Activated CD4-positive, alpha-beta T cell treated with anti-CD3 and anti-CD28 coated beads, Interleukin-2, amount 50 U/mL, for 24 hours (primary cell): ENCODE measurements around the gene MAML2.
"Not testable (repeated sequence)": the region's sequence is repeated elsewhere in the genome, so short reads cannot be mapped to it uniquely, and the experiment has no call there.

Experiments used
- DNase-seq, 2 donors: peaks; one replicate each; pipeline ENCODE4 v3.0.0-alpha.2; 2020; ENCODE audit warnings: low read depth in 1 of 2, low spot score in 1 of 2

MAML2 gene

GRCh38 chr11:96293598-96294021 lies 49.4 kb downstream of the MAML2 start:
- DNase-seq = no peak

- DNase-seq = no peak
Measured at GRCh38 chr11:96293109-96293508, 49.9 kb downstream of the MAML2 start.

GRCh38 chr11:96292291-96293010 lies 50.5 kb downstream of the MAML2 start:
- no peak for DNase-seq

- DNase-seq = no peak
Measured at GRCh38 chr11:96290631-96291030, 52.4 kb downstream of the MAML2 start.

GRCh38 chr11:96290031-96290430 lies 53.0 kb downstream of the MAML2 start:
- no peak for DNase-seq

- no peak for DNase-seq
Measured at GRCh38 chr11:96288915-96289314, 54.1 kb downstream of the MAML2 start.

GRCh38 chr11:96287822-96288439 lies 55.1 kb downstream of the MAML2 start:
- DNase-seq = no peak

GRCh38 chr11:96285985-96286384 lies 57.0 kb downstream of the MAML2 start:
- DNase-seq = not testable (repeated sequence)

GRCh38 chr11:96284917-96285316 lies 58.1 kb downstream of the MAML2 start:
- no peak for DNase-seq

- no peak for DNase-seq
Measured at GRCh38 chr11:96284401-96284800, 58.6 kb downstream of the MAML2 start.

- DNase-seq = no peak
Measured at GRCh38 chr11:96282625-96283220, 60.3 kb downstream of the MAML2 start.

- DNase-seq = no peak
Measured at GRCh38 chr11:96280444-96280843, 62.6 kb downstream of the MAML2 start.

GRCh38 chr11:96279896-96280290 lies 63.1 kb downstream of the MAML2 start:
- DNase-seq = no peak

GRCh38 chr11:96279018-96279895 lies 63.7 kb downstream of the MAML2 start:
- DNase-seq = no peak

GRCh38 chr11:96278039-96278897 lies 64.7 kb downstream of the MAML2 start:
- DNase-seq = no peak

GRCh38 chr11:96277696-96278038 lies 65.3 kb downstream of the MAML2 start:
- no peak for DNase-seq

- no peak for DNase-seq
Measured at GRCh38 chr11:96276836-96277235, 66.2 kb downstream of the MAML2 start.

- DNase-seq = no peak
Measured at GRCh38 chr11:96275801-96276594, 67.0 kb downstream of the MAML2 start.

- DNase-seq = no peak
Measured at GRCh38 chr11:96273507-96273906, 69.5 kb downstream of the MAML2 start.
